Cardiac fibroblast (primary cell): ENCODE data around the gene CD4.
A peak's percentile ranks its signal among the peaks of the same experiment; 100 is the strongest.
"Not testable (repeated sequence)": the region's sequence is repeated elsewhere in the genome, so short reads cannot be mapped to it uniquely, and the experiment has no call there.

Experiments used
- DNase-seq, 2 donors: peaks; one replicate each; pipeline versions ENCODE4 v3.0.0 to v3.0.0-alpha.2; 2010; ENCODE audit warnings: low read depth in 2 of 2
- H3K4me3 ChIP-seq, 2 donors: replicated peaks in 1 of 2; 1 replicate in 1 of 2; 2 replicates in 1 of 2; pipeline ENCODE4 v1.5.1; 2011; ENCODE audit warnings: low read depth in 2 of 2, low read length in 2 of 2, mild to moderate bottlenecking in 2 of 2, moderate library complexity in 1 of 2
- TF ChIP-seq, protein P1 (sequence below): IDR thresholded peaks from one replicate; pipeline ENCODE4 v1.5.1; 2011; ENCODE audit warnings: low read depth, mild to moderate bottlenecking, low read length, inconsistent platforms

Gene CD4

GRCh38 chr12:6860116-6860515, 70.8 kb downstream of the CD4 start:
- TF ChIP-seq, protein P1, sequence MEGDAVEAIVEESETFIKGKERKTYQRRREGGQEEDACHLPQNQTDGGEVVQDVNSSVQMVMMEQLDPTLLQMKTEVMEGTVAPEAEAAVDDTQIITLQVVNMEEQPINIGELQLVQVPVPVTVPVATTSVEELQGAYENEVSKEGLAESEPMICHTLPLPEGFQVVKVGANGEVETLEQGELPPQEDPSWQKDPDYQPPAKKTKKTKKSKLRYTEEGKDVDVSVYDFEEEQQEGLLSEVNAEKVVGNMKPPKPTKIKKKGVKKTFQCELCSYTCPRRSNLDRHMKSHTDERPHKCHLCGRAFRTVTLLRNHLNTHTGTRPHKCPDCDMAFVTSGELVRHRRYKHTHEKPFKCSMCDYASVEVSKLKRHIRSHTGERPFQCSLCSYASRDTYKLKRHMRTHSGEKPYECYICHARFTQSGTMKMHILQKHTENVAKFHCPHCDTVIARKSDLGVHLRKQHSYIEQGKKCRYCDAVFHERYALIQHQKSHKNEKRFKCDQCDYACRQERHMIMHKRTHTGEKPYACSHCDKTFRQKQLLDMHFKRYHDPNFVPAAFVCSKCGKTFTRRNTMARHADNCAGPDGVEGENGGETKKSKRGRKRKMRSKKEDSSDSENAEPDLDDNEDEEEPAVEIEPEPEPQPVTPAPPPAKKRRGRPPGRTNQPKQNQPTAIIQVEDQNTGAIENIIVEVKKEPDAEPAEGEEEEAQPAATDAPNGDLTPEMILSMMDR: no peak

DNA sequence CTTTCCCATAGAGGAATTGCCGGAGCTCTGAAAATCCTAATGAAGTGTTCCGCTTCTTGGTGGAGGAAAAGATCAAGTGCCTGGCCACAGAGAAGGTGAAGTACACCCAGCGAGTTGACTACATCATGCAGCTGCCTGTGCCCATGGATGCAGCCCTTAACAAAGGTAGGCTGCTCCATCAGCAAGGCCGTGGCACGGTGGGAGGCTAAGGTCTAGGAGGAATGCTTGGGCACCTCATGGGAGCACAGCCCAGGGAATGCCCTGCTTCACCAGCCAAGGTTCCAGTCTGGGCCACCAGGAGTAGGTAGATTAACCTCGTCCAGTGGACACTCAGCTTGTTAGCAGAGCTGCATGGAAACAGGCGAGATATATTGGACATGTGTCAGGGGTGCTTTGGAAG, 71.6 kb downstream of the CD4 start:
- no peak overlapping the region for H3K4me3 ChIP-seq
- DNase-seq: no peak
- TF ChIP-seq, protein P1: no peak

More at GRCh38 chr12:6860116-6860515, 70.8 kb downstream of the CD4 start:
- DNase-seq: no peak
- H3K4me3 ChIP-seq: no peak overlapping the region

- no peak for DNase-seq
- no peak overlapping the region for H3K4me3 ChIP-seq
Measured at GRCh38 chr12:6861391-6861790, 72.1 kb downstream of the CD4 start.

GRCh38 chr12:6863033-6863432, 73.7 kb downstream of the CD4 start:
- H3K4me3 ChIP-seq: no peak overlapping the region
- no peak for DNase-seq
- TF ChIP-seq, protein P1: no peak

More at GRCh38 chr12:6861391-6861790, 72.1 kb downstream of the CD4 start:
- TF ChIP-seq, protein P1: no peak

DNA sequence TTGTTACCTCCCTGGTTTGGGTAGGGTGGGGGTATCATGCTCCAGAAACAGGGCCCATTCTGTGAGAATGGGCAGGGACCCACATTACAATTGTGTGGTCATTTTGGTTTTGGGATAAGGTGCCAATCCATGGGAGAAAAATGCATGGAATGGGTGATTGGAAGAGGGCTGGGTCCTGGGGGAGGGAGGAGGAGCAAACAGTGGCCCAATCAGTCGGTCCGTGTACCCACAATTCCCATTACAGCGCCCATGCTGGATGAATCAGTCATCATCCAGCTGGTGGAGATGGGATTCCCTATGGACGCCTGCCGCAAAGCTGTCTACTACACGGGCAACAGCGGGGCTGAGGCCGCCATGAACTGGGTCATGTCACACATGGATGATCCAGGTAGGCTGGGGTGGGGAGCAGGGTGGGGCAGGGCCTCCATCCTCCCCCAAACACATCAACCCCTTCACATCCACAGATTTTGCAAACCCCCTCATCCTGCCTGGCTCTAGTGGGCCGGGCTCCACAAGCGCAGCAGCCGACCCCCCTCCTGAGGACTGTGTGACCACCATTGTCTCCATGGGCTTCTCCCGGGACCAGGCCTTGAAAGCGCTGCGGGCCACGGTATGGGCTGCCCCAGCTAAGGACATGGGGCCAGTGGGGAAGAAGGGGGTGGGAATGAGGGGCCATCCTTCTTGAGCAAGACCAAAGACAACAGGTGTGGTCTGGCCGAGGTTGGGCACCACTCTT, 74.4 kb downstream of the CD4 start:
- H3K4me3 ChIP-seq: no peak overlapping the region
- TF ChIP-seq, protein P1: no peak
- DNase-seq: no peak

DNA sequence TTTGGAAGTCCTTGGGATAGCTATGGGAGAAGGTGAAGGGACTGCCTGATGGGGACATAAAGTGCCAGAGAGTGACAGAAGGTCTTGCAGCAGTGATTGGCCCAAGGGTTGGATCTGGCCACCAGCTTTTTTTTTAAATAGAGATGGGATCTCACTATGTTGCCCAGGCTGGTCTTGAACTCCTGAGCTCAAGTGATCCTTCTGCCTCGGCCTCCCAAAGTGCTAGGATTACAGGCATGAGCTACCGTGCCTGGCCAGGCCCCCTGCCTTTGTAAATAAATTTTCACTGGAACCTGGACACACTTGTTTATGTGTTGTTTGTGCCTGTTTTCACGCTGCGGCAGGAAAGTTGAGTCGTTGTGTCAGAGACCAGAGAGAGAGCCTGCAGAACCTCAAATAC, 76.0 kb downstream of the CD4 start:
- not testable (repeated sequence) for H3K4me3 ChIP-seq, DNase-seq

GRCh38 chr12:6866163-6866919, 77.0 kb downstream of the CD4 start:
- no peak for DNase-seq
- TF ChIP-seq, protein P1: no peak
- peak overlapping the region in 1 of 2 donors; percentile 98 for H3K4me3 ChIP-seq
